Measurements from ENCODE around the gene TMEM204.

GRCh38 chr16:1552129-1552528, 18.7 kb downstream of the TMEM204 start:
- TF ChIP-seq CSRNP3 (CRISPR knock-in tag; IDR thresholded peaks at IDR 0.05) (no peak), TSHZ2 (CRISPR knock-in tag; IDR thresholded peaks at IDR 0.05) (no peak)
